GM13976 (cell line): ENCODE results near the gene DARS1.

Experiments
- DNase-seq: peaks from one replicate; pipeline ENCODE4 v3.0.0; 2012; ENCODE audit warnings: low spot score
- in situ Hi-C: fragments of 300-500 bp; cut with MboI; formaldehyde crosslinking; loops from one replicate; pipeline ENCODE4 v1.12.0; 2022; ENCODE audit warnings: low sequenced_read_pairs, mixed read lengths, inconsistent platforms; ENCODE audit not compliant: unreplicated experiment
- TF ChIP-seq, protein P1 (sequence below): IDR thresholded peaks from 2 replicates; pipeline ENCODE4 v1.5.1; 2012; ENCODE audit warnings: borderline replicate concordance, mild to moderate bottlenecking; ENCODE audit not compliant: insufficient read depth; ENCODE audit errors: extremely low read depth, missing control alignments, control extremely low read depth

The DARS1 gene

DNA sequence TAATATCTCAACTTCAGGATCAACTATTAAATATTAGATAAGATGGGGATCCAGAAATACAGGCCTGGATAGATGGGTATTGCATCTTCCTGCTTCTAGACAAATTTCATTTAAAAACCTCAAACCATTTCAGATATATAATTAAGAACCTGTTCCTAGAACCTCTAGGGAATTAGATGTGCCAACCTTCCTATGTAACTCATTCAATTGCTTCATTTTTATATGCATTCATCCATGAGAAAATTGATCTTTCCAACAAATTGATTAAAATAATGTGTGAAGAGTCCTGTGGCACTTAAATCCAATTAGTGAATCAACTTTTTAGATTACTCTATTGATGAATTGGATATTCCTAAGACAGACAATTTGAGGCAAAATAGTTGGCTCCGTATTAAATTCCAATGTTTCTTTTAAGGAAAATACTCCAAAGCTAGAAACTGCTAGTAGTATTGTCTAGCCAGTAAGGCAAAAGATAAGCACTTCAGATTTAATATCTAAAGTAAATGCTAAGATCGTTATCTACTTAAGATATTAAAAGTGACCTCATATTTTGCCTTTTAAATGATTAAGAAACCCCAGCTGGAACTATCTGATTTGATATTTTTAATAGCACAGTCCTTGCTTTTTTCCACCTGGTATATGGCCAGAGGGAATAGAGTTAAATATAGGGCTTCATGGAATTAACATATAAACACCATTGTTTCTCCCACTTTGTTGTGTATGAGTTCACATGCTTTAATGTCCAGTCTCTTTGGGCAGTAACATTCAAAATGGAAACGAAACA is 35.8 kb downstream of the DARS1 start:
- TF ChIP-seq, protein P1, sequence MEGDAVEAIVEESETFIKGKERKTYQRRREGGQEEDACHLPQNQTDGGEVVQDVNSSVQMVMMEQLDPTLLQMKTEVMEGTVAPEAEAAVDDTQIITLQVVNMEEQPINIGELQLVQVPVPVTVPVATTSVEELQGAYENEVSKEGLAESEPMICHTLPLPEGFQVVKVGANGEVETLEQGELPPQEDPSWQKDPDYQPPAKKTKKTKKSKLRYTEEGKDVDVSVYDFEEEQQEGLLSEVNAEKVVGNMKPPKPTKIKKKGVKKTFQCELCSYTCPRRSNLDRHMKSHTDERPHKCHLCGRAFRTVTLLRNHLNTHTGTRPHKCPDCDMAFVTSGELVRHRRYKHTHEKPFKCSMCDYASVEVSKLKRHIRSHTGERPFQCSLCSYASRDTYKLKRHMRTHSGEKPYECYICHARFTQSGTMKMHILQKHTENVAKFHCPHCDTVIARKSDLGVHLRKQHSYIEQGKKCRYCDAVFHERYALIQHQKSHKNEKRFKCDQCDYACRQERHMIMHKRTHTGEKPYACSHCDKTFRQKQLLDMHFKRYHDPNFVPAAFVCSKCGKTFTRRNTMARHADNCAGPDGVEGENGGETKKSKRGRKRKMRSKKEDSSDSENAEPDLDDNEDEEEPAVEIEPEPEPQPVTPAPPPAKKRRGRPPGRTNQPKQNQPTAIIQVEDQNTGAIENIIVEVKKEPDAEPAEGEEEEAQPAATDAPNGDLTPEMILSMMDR, result no peak
- in situ Hi-C loops, result no loop called here
- DNase-seq, result no peak

GRCh38 chr2:135948642-135949355 is 36.6 kb downstream of the DARS1 start:
- in situ Hi-C loops, result no loop called here
- TF ChIP-seq, protein P1, result no peak
- peak; percentile 36 for DNase-seq

GRCh38 chr2:135948141-135948540 is 37.3 kb downstream of the DARS1 start:
- in situ Hi-C loops, result no loop called here
- DNase-seq, result no peak
- TF ChIP-seq, protein P1, result no peak

DNA sequence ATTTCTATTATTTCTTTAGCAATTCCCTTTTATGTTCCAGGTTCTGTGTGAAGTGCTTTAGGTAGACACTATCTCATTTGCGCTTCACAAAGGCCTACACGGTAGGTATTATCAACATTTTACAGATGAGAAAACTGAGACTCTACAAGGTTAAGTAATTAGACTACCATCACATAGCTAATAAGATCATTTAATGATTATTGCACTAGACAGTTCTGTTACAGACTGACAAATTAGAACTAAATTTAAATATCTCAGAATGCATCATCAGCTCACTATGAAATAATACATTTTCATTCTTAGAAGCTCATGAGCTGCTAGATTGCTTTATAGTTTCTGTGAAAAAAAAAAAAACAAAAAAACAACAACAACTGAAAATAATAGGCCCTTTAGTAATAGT is 37.9 kb downstream of the DARS1 start:
- no peak for DNase-seq
- TF ChIP-seq, protein P1, result no peak
- in situ Hi-C loops, result no loop called here

DNA sequence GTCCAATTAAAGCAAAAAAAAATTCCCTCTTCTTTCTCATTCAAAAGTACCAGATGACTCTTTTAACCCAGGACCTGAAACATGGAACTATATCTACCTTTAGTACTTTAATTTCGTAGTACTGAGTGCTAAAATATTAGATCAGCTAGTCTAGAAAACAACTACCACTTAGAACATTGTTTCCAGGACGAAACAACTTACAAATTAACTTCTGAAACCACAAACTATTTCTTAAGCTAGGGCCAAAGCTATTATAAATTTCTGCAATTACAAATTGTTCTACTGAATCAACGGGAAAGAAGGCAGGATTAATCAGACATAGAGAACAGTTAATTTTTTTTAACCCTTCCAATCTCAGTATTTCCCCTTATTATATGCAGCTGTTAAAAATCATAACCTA is 39.9 kb downstream of the DARS1 start:
- TF ChIP-seq, protein P1, result no peak
- in situ Hi-C loops, result no loop called here
- DNase-seq, result no peak

DNA sequence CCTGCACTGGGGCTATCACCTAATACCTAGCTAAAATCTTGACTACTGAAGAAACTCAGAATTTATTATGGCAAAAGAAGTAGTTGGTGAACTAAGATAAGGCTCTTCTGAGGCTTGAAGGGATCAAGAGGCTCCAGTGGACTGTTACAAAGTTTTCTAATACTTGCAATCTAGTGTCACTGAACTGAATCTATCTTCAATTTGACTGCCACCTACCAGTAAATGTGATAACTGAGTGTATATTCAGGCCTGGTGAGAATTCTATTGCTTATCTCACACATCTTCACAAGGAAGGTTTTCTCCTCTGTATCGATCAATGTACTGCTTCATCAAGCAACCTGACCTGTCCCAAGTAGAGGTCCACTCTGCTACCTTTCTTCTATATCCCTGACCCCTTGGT is 40.8 kb downstream of the DARS1 start:
- in situ Hi-C loops, result no loop called here
- no peak for DNase-seq
- TF ChIP-seq, protein P1, result no peak
